Bronchial epithelial cell (primary cell): Measurements from ENCODE around the gene CREB5. TPM values are rescaled to one million over a fixed set of nuclear protein-coding genes. Genes with fewer than 3 reads are reported as not detected.

Experiments
- DNase-seq: peaks from one replicate; pipeline ENCODE4 v3.0.0-alpha.2; 2010; ENCODE audit warnings: low read depth
- FAIRE-seq: peaks from 2 replicates; lab custom pipeline; 2011; peaks lifted over from hg19 to GRCh38; lab: Jason Lieb, UNC
- H3K27me3 ChIP-seq: 2 replicates; pipeline ENCODE4 v1.5.1; 2011; ENCODE audit warnings: low read length; ENCODE audit not compliant: control insufficient read depth, insufficient read depth
- H3K36me3 ChIP-seq: 2 replicates; pipeline ENCODE4 v1.5.1; 2011; ENCODE audit warnings: low read length; ENCODE audit not compliant: control insufficient read depth, insufficient read depth
- H3K4me3 ChIP-seq: 2 replicates; pipeline ENCODE4 v1.5.1; 2011; ENCODE audit warnings: mild to moderate bottlenecking, low read depth, low read length, control low read depth
- CTCF ChIP-seq: IDR thresholded peaks from 2 replicates; pipeline ENCODE4 v1.5.1; 2011; ENCODE audit warnings: mild to moderate bottlenecking, moderate library complexity, low read length, control low read depth, inconsistent platforms; ENCODE audit not compliant: insufficient read depth, severe bottlenecking
- total RNA-seq: library from RNA; depleted of rRNA; stranded (reverse); fragments of >200 nt; gene quantifications from 2 replicates; pipeline ENCODE4 v1.2.1, GENCODE V29; 2014

Gene CREB5
- total RNA-seq, 1 donor from 2014 or later, result 2.1 TPM

- TF ChIP-seq CTCF, result no peak
- Histone ChIP-seq H3K36me3 (no peaks in the 10 kb centered on the region), H3K27me3 (no peaks in the 10 kb centered on the region), H3K4me3 (no peak overlapping the region)
- no peak for FAIRE-seq
- no peak for DNase-seq
Observed at GRCh38 chr7:28811701-28812430, 399.5 kb downstream of the CREB5 start.

- no peaks in the 10 kb centered on the region for H3K36me3 ChIP-seq
- no peak overlapping the region for H3K4me3 ChIP-seq
- H3K27me3 ChIP-seq, result no peaks in the 10 kb centered on the region
- no peak for DNase-seq
- no peak for TF ChIP-seq CTCF
- FAIRE-seq, result no peak
Observed at GRCh38 chr7:28812616-28813015, 400.3 kb downstream of the CREB5 start.

- H3K36me3 ChIP-seq, result no peaks in the 10 kb centered on the region
- H3K27me3 ChIP-seq, result no peaks in the 10 kb centered on the region
- H3K4me3 ChIP-seq, result no peak overlapping the region
- no peak for DNase-seq
- no peak for TF ChIP-seq CTCF
- no peak for FAIRE-seq
Observed at GRCh38 chr7:28813243-28813962, 401.1 kb downstream of the CREB5 start.

GRCh38 chr7:28815369-28815927 lies 403.1 kb downstream of the CREB5 start:
- no peaks in the 10 kb centered on the region for H3K27me3 ChIP-seq
- no peaks in the 10 kb centered on the region for H3K36me3 ChIP-seq
- FAIRE-seq, result no peak
- TF ChIP-seq CTCF, result no peak
- no peak overlapping the region for H3K4me3 ChIP-seq
- DNase-seq, result no peak

- no peaks in the 10 kb centered on the region for H3K36me3 ChIP-seq
- TF ChIP-seq CTCF, result no peak
- no peak for FAIRE-seq
Observed at GRCh38 chr7:28815928-28816373, 403.6 kb downstream of the CREB5 start.

More at GRCh38 chr7:28815928-28816373, 403.6 kb downstream of the CREB5 start:
- H3K4me3 ChIP-seq, result no peak overlapping the region
- H3K27me3 ChIP-seq, result no peaks in the 10 kb centered on the region
- no peak for DNase-seq
